GM19240 (cell line): ENCODE measurements around the gene ARID3A.
"Not testable (repeated sequence)": the region's sequence is repeated elsewhere in the genome, so short reads cannot be mapped to it uniquely, and the experiment has no call there.

Source experiments
- DNase-seq: peaks from one replicate; pipeline ENCODE4 v3.0.0; 2011; ENCODE audit warnings: low spot score; ENCODE audit not compliant: insufficient read length

ARID3A gene

GRCh38 chr19:1015782-1016646, 90.2 kb downstream of the ARID3A start:
- DNase-seq = no peak

- DNase-seq = no peak
Measured at GRCh38 chr19:1016647-1017114, 90.8 kb downstream of the ARID3A start.

DNA sequence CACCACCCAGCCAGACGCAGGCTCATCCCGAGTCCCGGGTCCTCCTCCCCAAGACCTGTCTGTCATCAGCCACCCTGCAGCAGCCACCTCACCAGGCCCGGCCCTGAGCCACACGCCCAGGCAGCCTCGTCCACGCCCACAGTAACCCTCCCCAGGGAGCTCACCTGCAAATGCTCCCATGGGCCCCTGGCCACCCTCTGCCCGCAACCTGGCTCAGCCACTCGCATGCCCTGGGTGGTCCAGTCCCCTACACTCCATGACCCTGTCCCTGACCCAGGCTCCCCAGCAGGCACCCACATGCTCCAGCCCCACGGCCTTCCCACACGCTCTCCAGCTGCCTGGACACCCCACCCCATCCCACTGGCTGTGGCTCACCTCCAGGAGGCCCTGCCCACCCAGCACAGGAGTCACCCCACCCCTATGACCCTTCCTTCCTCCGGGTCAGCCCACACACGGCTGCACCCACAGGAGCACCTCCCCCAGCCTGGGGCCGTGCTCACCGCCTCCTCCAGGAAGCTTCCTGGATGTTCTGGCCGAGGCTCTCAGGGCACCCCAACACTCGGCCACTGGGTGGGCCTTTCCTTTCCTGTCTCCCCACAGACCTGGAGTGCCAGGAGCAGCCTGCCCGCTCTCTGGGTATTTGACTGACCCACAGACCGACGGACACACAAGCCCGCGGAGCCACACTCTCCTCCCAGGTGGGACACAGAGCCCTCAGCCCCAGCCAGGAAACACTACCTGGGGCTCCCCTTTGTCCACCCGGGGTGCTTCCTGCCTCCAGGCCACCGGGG, 91.5 kb downstream of the ARID3A start:
- no peak for DNase-seq

- DNase-seq = no peak
Measured at GRCh38 chr19:1017906-1018305, 92.1 kb downstream of the ARID3A start.

- DNase-seq = no peak
Measured at GRCh38 chr19:1018393-1018792, 92.6 kb downstream of the ARID3A start.

GRCh38 chr19:1018932-1019615, 93.2 kb downstream of the ARID3A start:
- DNase-seq = no peak

DNA sequence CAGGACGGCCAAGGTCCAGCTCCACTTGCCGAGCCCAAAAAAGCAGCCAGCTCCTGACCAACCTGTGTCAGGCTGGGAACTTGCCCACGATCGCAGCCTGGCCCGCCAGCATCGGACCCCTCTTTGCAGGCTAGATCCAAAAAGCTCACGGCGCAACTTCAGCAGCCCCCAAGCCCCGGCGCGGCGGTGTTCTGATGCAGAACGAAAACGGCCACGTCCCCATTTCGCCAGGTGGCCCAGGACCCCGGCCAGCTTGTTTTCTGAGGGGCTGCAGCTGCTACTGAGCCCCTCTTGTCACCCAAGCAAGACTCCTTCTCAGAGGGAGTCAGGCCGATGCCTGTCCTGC, 93.8 kb downstream of the ARID3A start:
- no peak for DNase-seq

GRCh38 chr19:1019980-1020867, 94.4 kb downstream of the ARID3A start:
- no peak for DNase-seq

- peak; percentile 99 for DNase-seq
Measured at GRCh38 chr19:1020868-1021425, 95.1 kb downstream of the ARID3A start, which contains the start of gene TMEM259. Gene TMEM259 (minus strand): TSS chr19:1021123. CDS start chr19:1020996, 127 bp downstream.

GRCh38 chr19:1023883-1024188, 98.0 kb downstream of the ARID3A start:
- DNase-seq = not testable (repeated sequence)

DNA sequence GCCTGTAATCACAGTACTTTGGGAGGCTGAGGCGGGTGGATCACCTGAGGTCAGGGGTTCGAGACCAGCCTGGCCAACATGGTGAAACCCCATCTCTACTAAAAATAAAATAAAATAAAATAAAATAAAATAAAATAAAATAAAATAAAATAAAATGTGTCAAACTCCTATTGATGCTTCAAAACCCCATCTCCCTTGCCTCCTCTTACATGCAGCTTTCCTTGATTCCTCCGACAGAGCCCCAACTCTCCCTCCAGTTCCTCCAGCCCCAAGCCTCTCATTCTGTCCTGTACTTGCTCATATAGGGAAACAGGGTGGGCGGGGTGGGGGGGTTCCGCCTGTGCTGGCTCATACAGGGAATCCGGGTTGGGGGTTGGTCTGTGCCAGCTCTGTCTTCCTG, 99.2 kb downstream of the ARID3A start:
- not testable (repeated sequence) for DNase-seq
